ENCODE data around the gene CELSR3. TPM values are rescaled to one million over a fixed set of nuclear protein-coding genes. Genes with fewer than 3 reads are reported as not detected.

The CELSR3 gene
- total RNA-seq, 1 donor from 2014 or later, result 9.8 TPM

DNA sequence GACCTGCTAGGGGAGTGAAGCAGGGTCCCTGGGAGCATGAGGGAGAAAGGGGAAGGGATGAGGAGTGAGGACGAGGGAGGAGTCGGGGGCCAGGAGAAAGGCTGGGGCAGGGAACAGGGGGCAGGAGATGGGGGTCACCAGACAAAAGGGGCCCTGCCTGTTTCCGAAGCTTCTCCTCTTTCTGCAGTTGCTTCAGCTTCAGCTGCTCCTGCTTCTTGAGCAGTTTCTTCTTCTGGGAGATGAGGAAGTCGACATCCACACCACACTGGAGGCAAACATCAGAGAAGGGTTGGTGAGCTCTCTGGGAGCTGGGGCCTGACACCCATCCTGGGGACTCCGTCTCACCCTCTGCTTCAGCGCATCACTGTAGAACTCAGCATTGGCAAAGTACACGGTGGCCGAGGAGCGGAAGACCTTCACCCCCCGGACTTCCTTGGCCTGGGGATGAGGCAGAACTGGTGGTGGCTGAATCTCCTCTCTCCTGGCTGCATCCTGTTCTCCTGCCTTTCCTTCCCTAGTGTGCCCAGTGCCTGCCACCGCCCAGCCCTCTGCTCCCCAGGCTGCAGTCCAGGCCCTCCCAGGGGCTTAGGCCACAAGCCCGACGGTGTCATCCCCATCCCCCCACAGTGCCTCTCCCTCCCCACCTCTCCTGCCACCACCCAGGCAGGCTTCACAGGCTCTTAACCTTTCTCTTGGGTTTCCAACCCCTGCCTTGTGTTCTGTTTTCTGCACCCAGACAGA is 34.2 kb downstream of the CELSR3 start:
- Mint-ChIP-seq H3K9me3 (no peaks in the 10 kb centered on the region), H3K27ac (no peak overlapping the region), H3K4me3 (no peak overlapping the region), H3K36me3 (peaks cover 7% of the 10 kb centered on the region), H3K27me3 (no peaks in the 10 kb centered on the region), H3K4me1 (ENCODE audit: unreplicated experiment) (no peaks in the 10 kb centered on the region)
- no peak for DNase-seq (ENCODE audit: extremely low spot score, unreplicated experiment)
- TF ChIP-seq CTCF (conservative IDR thresholded peaks at IDR 0.05), result no peak

GRCh38 chr3:48625600-48625999 is 37.1 kb downstream of the CELSR3 start:
- no peaks in the 10 kb centered on the region for H3K9me3 Mint-ChIP-seq
- DNase-seq (ENCODE audit: extremely low spot score, unreplicated experiment), result no peak
- peaks cover 7% of the 10 kb centered on the region for H3K36me3 Mint-ChIP-seq
- H3K27me3 Mint-ChIP-seq, result no peaks in the 10 kb centered on the region
- TF ChIP-seq CTCF (conservative IDR thresholded peaks at IDR 0.05), result no peak
- no peak overlapping the region for H3K4me3 Mint-ChIP-seq
- no peak overlapping the region for H3K27ac Mint-ChIP-seq
- H3K4me1 Mint-ChIP-seq (ENCODE audit: unreplicated experiment), result no peaks in the 10 kb centered on the region

GRCh38 chr3:48624767-48625166 is 37.9 kb downstream of the CELSR3 start:
- Mint-ChIP-seq H3K36me3 (peaks cover 7% of the 10 kb centered on the region), H3K27me3 (no peaks in the 10 kb centered on the region), H3K4me1 (ENCODE audit: unreplicated experiment) (no peaks in the 10 kb centered on the region), H3K27ac (peak overlapping the region; percentile 39), H3K4me3 (no peak overlapping the region), H3K9me3 (no peaks in the 10 kb centered on the region)
- no peak for DNase-seq (ENCODE audit: extremely low spot score, unreplicated experiment)
- TF ChIP-seq CTCF (conservative IDR thresholded peaks at IDR 0.05), result no peak

- Mint-ChIP-seq H3K27me3 (no peaks in the 10 kb centered on the region), H3K27ac (peak overlapping the region; percentile 1), H3K9me3 (no peaks in the 10 kb centered on the region), H3K4me3 (no peak overlapping the region), H3K4me1 (ENCODE audit: unreplicated experiment) (no peaks in the 10 kb centered on the region), H3K36me3 (peaks cover under 1% of the 10 kb centered on the region)
- no peak for TF ChIP-seq CTCF (conservative IDR thresholded peaks at IDR 0.05)
- no peak for DNase-seq (ENCODE audit: extremely low spot score, unreplicated experiment)
These were observed 38.7 kb downstream of the CELSR3 start for GRCh38 chr3:48623851-48624547.

- H3K36me3 Mint-ChIP-seq, result no peaks in the 10 kb centered on the region
- no peak within 1 kb of the TSS for H3K4me3 Mint-ChIP-seq
- H3K27me3 Mint-ChIP-seq, result no peaks in the 10 kb centered on the region
- H3K27ac Mint-ChIP-seq, result no peak within 1 kb of the TSS
- no peak for DNase-seq (ENCODE audit: extremely low spot score, unreplicated experiment)
- no peaks in the 10 kb centered on the region for H3K4me1 Mint-ChIP-seq (ENCODE audit: unreplicated experiment)
- TF ChIP-seq CTCF (conservative IDR thresholded peaks at IDR 0.05), result no peak
- no peaks in the 10 kb centered on the region for H3K9me3 Mint-ChIP-seq
These were observed 41.2 kb downstream of the CELSR3 start, which contains the start of gene TMEM89 for GRCh38 chr3:48621461-48621869. TMEM89 (minus strand) TSS chr3:48621769; CDS start chr3:48621756, 13 bp downstream.

Data from type B pancreatic cell (in vitro differentiated cells).